ENCODE results near the gene DHRS2. TPM values are rescaled to one million over a fixed set of nuclear protein-coding genes. Genes with fewer than 3 reads are reported as not detected.

Gene DHRS2
- total and polyA plus RNA-seq, 2 of the 13 experiments (the other 11 are each of a cell fraction or from before 2014, with no cell fraction given): 1,621 to 3,021 TPM

GRCh38 chr14:23613242-23614070 is 22.7 kb upstream of the DHRS2 start (continued):
- TF ChIP-seq ZNF816 (CRISPR knock-in tag; IDR thresholded peaks at IDR 0.05; ENCODE audit: borderline replicate concordance): no peak
- no peak for TF ChIP-seq ZNF138 (CRISPR knock-in tag; IDR thresholded peaks at IDR 0.05; ENCODE audit: low read depth)
- TF ChIP-seq YY1 (IDR thresholded peaks at IDR 0.05; ENCODE audit: insufficient read depth, insufficient replicate concordance, low read depth, low read length): no peak
- no peak; the same call in 1 of the 2 replicates for TF ChIP-seq HDAC6 (IDR thresholded peaks at IDR 0.05; ENCODE audit: low read depth, low read length)
- TF ChIP-seq, protein P1, sequence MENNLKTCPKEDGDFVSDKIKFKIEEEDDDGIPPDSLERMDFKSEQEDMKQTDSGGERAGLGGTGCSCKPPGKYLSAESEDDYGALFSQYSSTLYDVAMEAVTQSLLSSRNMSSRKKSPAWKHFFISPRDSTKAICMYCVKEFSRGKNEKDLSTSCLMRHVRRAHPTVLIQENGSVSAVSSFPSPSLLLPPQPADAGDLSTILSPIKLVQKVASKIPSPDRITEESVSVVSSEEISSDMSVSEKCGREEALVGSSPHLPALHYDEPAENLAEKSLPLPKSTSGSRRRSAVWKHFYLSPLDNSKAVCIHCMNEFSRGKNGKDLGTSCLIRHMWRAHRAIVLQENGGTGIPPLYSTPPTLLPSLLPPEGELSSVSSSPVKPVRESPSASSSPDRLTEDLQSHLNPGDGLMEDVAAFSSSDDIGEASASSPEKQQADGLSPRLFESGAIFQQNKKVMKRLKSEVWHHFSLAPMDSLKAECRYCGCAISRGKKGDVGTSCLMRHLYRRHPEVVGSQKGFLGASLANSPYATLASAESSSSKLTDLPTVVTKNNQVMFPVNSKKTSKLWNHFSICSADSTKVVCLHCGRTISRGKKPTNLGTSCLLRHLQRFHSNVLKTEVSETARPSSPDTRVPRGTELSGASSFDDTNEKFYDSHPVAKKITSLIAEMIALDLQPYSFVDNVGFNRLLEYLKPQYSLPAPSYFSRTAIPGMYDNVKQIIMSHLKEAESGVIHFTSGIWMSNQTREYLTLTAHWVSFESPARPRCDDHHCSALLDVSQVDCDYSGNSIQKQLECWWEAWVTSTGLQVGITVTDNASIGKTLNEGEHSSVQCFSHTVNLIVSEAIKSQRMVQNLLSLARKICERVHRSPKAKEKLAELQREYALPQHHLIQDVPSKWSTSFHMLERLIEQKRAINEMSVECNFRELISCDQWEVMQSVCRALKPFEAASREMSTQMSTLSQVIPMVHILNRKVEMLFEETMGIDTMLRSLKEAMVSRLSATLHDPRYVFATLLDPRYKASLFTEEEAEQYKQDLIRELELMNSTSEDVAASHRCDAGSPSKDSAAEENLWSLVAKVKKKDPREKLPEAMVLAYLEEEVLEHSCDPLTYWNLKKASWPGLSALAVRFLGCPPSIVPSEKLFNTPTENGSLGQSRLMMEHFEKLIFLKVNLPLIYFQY (CRISPR knock-in tag; IDR thresholded peaks at IDR 0.05; ENCODE audit: borderline replicate concordance): no peak; the same call in 1 of the 2 replicates
- TF ChIP-seq ZBTB43 (CRISPR knock-in tag; conservative IDR thresholded peaks at IDR 0.05): peak; percentile 42; the same call in 1 of the 2 replicates
- no peak for TF ChIP-seq ZNF275 (CRISPR knock-in tag; IDR thresholded peaks at IDR 0.05; ENCODE audit: borderline replicate concordance)
- TF ChIP-seq KDM3A (CRISPR knock-in tag; IDR thresholded peaks at IDR 0.05; ENCODE audit: low read depth): peak; percentile 82
- TF ChIP-seq ZNF367 (CRISPR knock-in tag; IDR thresholded peaks at IDR 0.05; ENCODE audit: borderline replicate concordance): no peak
- peak; percentile 54; the same call in 1 of the 3 replicates for TF ChIP-seq MXI1 (IDR thresholded peaks at IDR 0.05; ENCODE audit: borderline replicate concordance, low read depth, low read length)
- TF ChIP-seq SYNCRIP (IDR thresholded peaks at IDR 0.05; ENCODE audit: insufficient read depth, low read depth, low read length): no peak
- TF ChIP-seq SKI (IDR thresholded peaks at IDR 0.05; ENCODE audit: partially characterized antibody): peak; percentile 46
- TF ChIP-seq ZNF746 (CRISPR knock-in tag; IDR thresholded peaks at IDR 0.05): peak; percentile 64; the same call in 1 of the 2 replicates
- TF ChIP-seq, protein P2, sequence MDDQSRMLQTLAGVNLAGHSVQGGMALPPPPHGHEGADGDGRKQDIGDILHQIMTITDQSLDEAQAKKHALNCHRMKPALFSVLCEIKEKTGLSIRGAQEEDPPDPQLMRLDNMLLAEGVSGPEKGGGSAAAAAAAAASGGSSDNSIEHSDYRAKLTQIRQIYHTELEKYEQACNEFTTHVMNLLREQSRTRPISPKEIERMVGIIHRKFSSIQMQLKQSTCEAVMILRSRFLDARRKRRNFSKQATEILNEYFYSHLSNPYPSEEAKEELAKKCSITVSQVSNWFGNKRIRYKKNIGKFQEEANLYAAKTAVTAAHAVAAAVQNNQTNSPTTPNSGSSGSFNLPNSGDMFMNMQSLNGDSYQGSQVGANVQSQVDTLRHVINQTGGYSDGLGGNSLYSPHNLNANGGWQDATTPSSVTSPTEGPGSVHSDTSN (CRISPR knock-in tag; IDR thresholded peaks at IDR 0.05; ENCODE audit: borderline replicate concordance): 0 out of 2 replicates have a peak, but pooled peaks have one; percentile 81
- TF ChIP-seq, protein P3, sequence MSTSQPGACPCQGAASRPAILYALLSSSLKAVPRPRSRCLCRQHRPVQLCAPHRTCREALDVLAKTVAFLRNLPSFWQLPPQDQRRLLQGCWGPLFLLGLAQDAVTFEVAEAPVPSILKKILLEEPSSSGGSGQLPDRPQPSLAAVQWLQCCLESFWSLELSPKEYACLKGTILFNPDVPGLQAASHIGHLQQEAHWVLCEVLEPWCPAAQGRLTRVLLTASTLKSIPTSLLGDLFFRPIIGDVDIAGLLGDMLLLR (CRISPR knock-in tag; IDR thresholded peaks at IDR 0.05): no peak
- TF ChIP-seq SNAPC2 (CRISPR knock-in tag; IDR thresholded peaks at IDR 0.05): 0 out of 2 replicates have a peak, but pooled peaks have one; percentile 64
- TF ChIP-seq ARID2 (CRISPR knock-in tag; IDR thresholded peaks at IDR 0.05; ENCODE audit: borderline replicate concordance): no peak
- TF ChIP-seq ATRX (CRISPR knock-in tag; IDR thresholded peaks at IDR 0.05; ENCODE audit: borderline replicate concordance): no peak
- no peak for TF ChIP-seq ZNF850 (CRISPR knock-in tag; conservative IDR thresholded peaks at IDR 0.05)
- TF ChIP-seq HNRNPK (IDR thresholded peaks at IDR 0.05; ENCODE audit: low read depth, low read length, poor library complexity, severe bottlenecking): no peak

All from HepG2 (cell line).